GM21737 (cell line): Measurements from ENCODE around the gene RFC3.
"Not testable (repeated sequence)": the region's sequence is repeated elsewhere in the genome, so short reads cannot be mapped to it uniquely, and the experiment has no call there.

Experiments used
- ATAC-seq: cut with Tn5 transposase; IDR thresholded peaks from one replicate; pipeline ENCODE4 v1.9.1; 2021; ENCODE audit warnings: mild to moderate bottlenecking, moderate library complexity; ENCODE audit not compliant: unreplicated experiment

RFC3 gene

DNA sequence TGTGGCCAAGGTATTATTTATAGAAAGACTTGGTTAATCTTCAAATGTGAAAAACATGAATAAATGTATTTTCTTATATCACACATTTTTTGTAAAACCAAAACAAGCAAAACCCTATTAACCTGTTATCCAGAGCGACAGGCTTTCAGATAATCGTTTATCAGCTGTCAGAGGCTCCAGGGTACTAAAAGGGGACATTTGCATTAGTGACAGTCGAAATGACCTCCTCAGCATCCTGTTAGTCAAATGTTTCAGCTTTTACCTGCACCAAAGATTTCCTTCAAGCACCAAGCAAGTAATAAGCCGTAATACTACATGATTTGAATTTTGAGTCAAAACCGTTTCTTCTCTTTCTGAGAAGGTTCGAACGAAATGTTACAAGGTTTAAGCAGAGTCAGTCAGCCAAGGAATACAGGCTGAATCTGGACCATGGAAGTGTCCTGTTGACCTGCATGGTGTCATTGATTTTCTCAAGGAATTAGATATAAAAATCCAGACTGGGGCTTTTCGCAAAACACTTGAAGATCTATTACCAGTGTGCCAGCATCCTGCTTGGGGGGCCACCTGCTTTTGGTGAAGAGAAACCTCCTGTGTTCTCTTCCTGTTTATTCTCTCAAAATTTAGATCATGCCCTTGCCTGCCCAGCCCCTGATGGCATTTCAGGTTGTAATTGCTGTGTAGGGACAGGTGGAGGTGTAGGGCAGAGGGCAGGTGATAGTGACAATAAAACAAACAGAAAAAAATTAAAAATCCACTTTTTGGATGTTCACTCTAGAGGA lies 11.3 kb upstream of the RFC3 start:
- ATAC-seq: no peak

DNA sequence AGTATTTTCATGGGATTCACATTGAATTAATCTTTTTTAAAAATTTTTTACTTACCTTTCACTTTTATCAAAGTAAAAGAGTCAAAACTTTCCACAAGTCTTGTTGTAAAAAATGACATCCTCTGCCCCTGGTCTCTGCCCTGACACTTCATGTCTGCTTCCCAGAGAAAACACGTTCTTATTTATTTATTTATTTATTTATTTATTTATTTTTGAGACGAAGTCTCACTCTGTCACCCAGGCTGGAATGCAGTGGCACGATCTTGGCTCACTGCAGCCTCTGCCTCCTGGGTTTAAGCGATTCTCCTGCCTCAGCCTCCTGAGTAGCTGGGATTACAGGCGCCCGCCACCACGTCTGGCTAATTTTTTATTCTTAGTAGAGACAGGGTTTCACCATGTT lies 5.1 kb upstream of the RFC3 start:
- ATAC-seq: not testable (repeated sequence)

DNA sequence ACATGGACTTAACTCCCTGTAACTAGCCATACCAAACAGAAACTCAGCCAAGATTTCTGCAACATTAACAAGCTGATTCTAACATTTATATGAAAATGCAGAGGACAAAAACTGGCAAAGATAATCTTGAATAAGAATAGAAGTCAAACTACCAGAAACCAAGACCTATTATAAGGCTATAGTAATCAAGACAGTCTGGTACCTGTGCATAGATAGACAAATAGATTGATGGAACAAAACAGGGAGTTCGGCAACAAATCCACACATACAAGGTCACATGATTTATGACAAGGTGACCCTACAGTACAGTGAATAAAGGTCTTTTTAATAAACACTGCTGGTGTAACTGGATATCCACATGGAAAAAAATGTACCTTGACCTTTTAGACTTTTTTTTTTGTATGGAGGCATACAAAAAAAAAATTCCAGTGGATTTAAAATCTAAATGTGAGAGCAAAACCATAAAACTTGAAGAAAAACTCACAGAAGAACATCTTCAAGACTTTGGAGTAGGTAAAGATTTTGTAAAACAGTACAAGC lies 2.9 kb upstream of the RFC3 start:
- ATAC-seq: no peak

- no peak for ATAC-seq
Observed at GRCh38 chr13:33816912-33817311, 1.0 kb upstream of the RFC3 start.

DNA sequence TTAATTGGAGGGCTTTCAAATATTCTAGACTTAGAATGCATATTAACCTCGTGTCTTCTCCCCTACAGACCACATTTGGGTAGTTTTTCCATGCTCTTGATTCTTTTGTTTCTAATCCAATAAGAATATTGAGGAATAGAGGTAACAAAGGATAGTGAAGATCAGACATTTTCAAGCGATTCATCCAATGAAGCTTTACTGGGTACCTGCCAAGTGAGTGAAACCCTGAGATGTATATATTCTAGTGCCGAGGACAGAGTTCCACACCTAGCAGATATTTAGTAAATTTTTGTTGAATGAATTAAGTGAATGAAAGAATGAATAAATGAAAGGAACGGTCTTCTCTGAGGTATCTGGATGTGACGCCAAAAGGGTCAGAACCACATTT lies 442 bp upstream of the RFC3 start:
- ATAC-seq: no peak

GRCh38 chr13:33825083-33825482 lies 7.1 kb downstream of the RFC3 start:
- ATAC-seq: no peak

DNA sequence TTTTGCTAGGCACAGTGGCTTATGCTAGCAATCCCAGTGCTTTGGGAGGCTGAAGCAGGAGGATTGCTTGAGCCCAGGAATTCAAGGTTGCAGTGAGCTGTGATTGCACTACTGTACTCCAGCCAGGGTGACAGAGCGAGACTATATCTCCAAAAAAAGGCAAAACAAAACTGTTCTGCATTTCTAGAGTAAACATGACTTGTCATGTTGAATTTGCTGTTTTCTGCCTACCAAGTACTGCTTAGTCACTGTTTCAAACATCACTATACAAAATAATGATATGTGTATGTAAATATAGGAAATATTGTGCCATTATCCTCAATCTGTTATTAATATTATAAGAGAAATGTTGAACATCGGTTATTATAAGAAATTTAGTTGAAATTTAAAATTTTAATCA lies 9.2 kb downstream of the RFC3 start:
- no peak for ATAC-seq

DNA sequence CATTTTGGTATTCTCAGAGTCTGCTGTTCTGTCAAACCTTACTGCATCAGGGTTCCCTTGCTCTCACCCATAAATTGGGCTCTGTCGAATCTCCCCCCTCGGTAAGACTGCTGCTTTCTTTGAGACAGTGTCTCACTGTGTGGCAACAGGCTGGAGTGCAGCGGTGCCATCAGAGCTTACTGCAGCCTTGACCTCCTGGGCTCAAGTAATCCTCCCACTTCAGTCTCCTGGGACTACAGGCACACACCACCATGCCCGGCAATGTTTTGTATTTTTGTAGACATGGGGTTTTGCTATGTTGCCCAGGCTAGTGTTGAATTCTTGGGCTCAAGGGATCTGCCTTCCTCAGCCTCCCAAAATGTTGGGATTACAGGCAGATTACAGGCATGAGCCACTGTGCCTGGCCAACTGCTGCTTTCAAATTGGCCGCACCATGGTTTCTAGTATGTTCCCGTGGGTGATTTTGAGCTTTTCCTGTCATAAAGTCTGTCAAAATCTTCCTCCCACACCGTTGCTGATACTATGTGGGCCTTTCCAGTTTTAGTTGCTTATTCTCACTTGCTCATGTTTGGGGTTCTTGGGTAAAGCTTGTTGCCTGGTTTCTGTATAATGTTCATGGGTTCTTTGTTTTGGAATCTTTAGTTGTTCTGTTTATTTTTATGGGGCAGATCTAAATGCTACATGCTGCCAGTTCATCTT lies 10.6 kb downstream of the RFC3 start:
- no peak for ATAC-seq

- no peak for ATAC-seq
Observed at GRCh38 chr13:33832872-33833271, 14.9 kb downstream of the RFC3 start.

GRCh38 chr13:33838647-33839046 lies 20.7 kb downstream of the RFC3 start:
- no peak for ATAC-seq

DNA sequence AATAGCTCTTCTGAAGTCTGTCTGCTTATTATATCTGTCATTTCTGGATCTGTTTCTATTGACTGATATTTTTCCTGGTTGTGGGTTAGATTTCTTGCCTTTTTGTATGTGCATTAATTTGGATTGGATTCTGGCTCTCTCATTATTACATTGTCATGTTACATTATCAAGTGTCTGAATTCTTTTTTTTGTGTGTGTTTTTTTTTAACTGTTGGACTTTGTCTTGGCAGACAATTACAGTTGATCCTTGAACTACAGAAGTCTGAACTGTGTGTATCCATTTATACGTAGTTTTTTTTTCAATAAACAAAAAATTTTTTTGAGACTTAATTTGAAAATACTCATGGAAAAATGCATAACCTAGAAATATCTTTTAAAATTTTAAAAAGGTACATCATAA lies 22.5 kb downstream of the RFC3 start:
- ATAC-seq: no peak

- ATAC-seq: no peak
Observed at GRCh38 chr13:33842207-33842606, 24.3 kb downstream of the RFC3 start.

DNA sequence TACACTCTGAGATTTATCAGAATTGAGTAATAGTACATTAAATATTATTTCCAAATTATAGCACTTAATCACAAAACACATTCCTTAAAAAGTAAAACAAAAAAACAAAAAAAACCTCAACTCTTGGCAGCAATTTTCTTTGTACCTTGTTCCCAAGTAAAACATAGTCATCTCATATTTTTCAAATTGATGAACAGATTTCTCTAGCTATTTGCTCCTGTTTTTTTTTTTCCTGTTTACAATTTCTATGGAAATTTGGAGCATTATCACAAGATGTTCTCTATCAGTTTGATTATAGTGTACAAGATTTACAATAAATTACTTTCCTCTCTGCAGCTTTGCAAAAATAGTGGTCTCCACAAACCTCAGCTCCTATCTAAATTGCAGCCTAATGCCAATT lies 25.0 kb downstream of the RFC3 start:
- ATAC-seq: no peak

DNA sequence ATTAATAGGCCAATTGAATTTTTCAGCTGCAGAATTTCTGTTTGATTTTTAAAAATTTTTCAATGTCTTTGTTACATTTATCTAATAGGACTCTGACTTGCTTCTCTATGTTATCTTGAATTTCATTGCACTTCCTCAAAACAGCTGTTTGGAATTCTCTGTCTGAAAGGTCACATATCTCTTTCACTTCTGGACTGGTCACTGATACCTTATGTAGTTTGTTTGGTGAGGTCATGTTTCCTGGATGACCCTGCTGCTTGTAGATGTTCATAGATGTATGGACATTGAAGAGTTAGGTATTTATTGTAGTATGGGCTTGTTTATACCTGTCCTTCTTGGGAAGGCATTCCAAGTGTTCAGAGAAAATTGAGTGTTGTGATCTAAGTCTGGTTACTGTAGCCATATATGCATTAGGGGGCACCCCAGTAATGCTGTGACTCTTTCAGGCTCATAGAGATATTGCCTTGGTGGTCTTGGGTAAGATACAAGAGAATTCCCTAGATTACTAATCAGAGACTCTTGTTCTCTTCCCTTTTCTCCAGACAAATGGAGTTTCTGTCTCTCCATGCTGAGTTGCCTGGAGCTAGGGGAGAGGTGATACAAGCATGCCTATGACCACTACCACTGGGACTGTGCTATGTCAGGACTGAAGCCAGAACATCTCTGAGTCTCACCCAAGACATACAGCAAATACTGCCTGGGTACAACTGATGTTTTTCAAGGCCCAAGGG lies 27.8 kb downstream of the RFC3 start:
- no peak for ATAC-seq

GRCh38 chr13:33846303-33847062 lies 28.5 kb downstream of the RFC3 start:
- no peak for ATAC-seq

DNA sequence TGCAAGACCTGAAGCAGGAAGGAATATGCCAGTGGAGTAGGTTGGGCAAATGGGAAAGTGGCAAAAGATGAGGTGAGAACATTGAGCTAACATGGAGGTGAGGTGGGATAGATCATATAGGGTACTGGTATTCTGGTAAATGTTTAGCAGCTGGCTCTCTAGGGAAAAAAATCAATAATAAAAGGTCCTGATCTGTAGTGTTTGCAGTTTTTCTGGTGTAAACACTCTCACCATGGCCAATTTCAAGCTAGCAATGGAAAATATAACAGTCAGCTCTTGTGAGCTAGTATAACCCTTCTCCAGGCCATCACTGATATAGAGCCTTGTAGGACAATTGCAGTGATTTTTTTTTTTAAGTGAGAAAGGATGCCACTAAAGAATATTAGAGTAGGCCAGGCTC lies 31.3 kb downstream of the RFC3 start:
- no peak for ATAC-seq

GRCh38 chr13:33855371-33855895 lies 37.5 kb downstream of the RFC3 start:
- ATAC-seq: no peak

GRCh38 chr13:33859691-33860303 lies 41.8 kb downstream of the RFC3 start:
- no peak for ATAC-seq

- no peak for ATAC-seq
Observed at GRCh38 chr13:33860526-33860925, 42.6 kb downstream of the RFC3 start.

DNA sequence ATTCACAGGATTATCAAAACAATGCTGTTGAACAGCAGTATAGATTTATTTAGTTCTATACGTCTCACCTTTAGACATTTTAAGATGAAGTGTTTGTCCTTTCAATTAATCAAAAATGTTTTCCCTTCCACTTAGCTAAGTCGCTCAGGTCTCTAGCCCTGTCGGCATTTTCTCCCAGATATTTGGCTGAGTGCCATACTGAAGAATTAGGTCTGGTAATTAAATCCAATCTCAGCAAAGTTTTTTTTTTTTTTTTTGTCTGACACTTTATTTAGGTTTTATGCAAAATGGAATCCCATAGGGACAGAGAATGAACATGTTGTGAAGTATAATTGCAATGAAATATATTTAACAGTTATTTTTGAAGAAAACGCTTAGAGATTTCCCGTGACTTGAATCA lies 44.1 kb downstream of the RFC3 start:
- no peak for ATAC-seq
